Hepatocyte (in vitro differentiated cells): Measurements from ENCODE around the gene PSEN1.

Experiments used
- EZH2 ChIP-seq: fragments of 200-600 bp; sonication (generic); IDR thresholded peaks from 2 replicates; pipeline ENCODE4 v1.6.1; 2016; ENCODE audit warnings: antibody characterized with exemption, mild to moderate bottlenecking, borderline replicate concordance
- EZH2phosphoT487 ChIP-seq: fragments of 200-600 bp; sonication (generic); IDR thresholded peaks from one replicate; pipeline ENCODE4 v1.6.1; 2018; ENCODE audit warnings: antibody characterized with exemption, mild to moderate bottlenecking, low read depth, moderate library complexity; ENCODE audit not compliant: unreplicated experiment, severe bottlenecking
- TF ChIP-seq, protein P1 (sequence below): fragments of 200-600 bp; sonication (generic); IDR thresholded peaks from 2 replicates; pipeline ENCODE4 v1.5.1; 2016; ENCODE audit warnings: antibody characterized with exemption, mild to moderate bottlenecking; ENCODE audit not compliant: poor library complexity

DNA sequence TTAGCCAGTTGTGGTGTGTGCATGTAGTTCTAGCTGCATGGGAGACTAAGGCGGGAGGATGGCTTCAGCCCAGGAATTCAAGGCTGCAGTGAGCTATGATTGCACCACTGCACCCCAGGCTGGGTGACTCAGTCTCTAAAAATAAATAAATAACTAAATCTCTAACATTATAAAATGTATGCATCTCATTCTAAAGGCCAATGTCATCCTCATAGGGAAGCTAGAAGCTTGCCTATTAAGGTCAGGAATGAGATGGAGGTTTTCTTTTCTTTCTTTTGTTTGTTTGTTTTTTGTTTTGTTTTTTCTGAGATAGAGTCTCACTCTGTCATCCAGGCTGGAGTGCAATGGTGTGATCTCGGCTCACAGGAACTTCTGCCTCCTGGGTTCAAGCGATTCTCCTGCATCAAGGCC is 52.2 kb downstream of the PSEN1 start:
- TF ChIP-seq, protein P1, sequence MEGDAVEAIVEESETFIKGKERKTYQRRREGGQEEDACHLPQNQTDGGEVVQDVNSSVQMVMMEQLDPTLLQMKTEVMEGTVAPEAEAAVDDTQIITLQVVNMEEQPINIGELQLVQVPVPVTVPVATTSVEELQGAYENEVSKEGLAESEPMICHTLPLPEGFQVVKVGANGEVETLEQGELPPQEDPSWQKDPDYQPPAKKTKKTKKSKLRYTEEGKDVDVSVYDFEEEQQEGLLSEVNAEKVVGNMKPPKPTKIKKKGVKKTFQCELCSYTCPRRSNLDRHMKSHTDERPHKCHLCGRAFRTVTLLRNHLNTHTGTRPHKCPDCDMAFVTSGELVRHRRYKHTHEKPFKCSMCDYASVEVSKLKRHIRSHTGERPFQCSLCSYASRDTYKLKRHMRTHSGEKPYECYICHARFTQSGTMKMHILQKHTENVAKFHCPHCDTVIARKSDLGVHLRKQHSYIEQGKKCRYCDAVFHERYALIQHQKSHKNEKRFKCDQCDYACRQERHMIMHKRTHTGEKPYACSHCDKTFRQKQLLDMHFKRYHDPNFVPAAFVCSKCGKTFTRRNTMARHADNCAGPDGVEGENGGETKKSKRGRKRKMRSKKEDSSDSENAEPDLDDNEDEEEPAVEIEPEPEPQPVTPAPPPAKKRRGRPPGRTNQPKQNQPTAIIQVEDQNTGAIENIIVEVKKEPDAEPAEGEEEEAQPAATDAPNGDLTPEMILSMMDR: no peak
- TF ChIP-seq EZH2phosphoT487 (no peak), EZH2 (no peak)
